T47D (cell line): ENCODE results near the gene CRISPLD2.

ENCODE experiments used
- DNase-seq, 2 experiments: peaks; one replicate each; pipeline versions ENCODE4 v3.0.0 to v3.0.0-alpha.2; 2011 to 2012; ENCODE audit warnings: low read depth in 1 of 2, low spot score in 1 of 2
- JUND ChIP-seq: IDR thresholded peaks from 2 replicates; pipeline ENCODE4 v1.6.1; 2012; ENCODE audit warnings: low read depth
- in situ Hi-C: cut with HindIII; loops from 2 replicates; pipeline ENCODE4 v1.10.0; 2016; ENCODE audit warnings: low sequenced_read_pairs, low pct_unique_long_range_greater_than_20kb

Gene CRISPLD2

DNA sequence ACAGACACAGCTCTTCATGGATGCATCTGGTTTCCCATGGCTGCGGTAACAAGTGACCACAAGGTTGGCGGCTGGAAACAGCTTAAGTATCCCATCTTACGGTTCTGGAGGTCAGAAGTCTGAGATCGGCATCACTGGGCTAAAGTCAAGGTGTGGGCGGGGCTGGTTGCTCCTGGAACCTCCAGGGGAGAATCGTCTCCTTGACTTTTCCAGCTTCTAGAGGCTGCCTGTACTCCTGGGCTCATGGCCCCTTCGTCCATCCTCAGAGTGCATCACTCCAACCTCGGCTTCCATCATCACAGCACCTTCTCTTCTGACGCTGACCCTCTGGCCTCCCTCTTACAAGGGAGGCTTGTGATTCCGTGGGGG, 12.9 kb upstream of the CRISPLD2 start:
- no peak for TF ChIP-seq JUND
- in situ Hi-C loops = no loop called here
- DNase-seq = no peak

DNA sequence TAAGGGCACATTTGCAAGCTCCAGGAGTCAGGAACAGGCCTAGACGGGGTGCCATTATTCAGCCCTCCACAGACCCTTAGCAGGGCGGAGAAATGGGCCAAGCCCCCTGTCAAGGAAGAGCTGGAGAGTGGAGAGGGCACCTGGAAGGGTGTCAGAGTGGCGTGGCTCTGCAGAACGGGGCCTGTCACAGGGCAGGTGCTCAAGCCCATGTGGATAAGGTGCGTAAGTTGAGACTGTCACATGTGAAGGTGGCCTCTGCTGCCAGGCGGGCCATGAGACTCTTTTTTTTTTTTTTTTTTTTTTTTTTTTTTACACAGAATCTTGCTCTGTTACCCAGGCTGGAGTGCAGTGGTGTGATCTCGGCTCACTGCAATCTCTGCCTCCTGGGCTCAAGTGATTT, 12.0 kb upstream of the CRISPLD2 start:
- in situ Hi-C loops = no loop called here

DNA sequence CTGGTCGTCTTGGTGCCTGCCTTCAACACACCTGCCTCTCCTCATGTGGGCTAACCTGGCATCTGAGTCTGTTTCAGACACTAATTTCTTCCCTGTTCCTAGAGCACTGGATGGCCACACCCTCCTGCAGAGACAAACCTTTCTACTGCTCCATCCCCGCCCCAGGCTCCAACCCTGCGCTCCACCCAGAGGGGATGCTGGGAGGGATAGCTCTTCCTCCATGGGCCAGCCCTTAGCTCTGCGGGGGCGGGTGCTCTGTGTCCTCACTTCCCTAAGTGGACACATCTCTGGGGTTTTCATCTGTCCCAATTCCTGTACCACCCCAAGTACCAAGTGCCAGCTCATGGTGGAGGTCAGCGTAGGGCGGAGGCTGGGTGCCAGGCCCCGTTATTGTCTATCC, 11.0 kb upstream of the CRISPLD2 start:
- no peak for TF ChIP-seq JUND
- DNase-seq = no peak
- in situ Hi-C loops = no loop called here

More for the DNA sequence above, 12.0 kb upstream of the CRISPLD2 start:
- no peak for DNase-seq
- no peak for TF ChIP-seq JUND

DNA sequence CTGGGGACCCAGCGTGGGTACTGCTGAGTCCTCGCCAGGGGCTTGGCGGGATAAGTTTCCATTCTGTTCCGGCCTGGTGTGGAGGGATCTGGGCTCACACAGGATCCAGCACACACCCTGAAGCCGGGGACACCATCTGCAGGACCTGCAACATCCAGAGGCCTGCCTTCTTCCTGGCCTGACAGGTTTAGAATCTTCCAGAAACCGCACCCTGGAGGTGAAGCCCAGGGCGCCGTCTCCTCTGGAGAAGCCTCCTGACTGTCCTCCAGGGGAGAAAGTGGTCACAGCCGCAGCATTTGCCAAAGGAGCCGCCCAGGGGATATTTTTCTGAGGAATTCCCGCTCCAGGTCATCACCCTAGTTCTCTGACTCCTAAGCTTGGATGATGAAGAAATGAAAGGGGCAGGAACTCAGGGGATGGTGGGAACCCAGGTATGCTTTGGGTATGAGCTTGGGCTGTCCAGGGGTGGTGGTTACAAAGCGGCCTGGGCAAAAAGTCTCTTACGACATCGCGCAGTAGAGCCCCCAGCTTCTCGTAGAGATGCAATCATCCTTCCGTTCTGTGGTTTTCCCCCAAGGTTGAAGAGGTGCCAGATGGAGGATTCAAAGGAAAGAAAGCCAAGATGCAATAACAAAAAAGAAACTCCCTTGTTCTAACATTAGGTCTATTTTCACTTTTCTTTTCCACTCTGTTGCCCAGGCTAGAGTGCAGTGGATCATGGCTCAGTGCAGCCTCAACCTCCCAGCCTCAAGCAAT, 9.1 kb upstream of the CRISPLD2 start:
- in situ Hi-C loops = no loop called here

DNA sequence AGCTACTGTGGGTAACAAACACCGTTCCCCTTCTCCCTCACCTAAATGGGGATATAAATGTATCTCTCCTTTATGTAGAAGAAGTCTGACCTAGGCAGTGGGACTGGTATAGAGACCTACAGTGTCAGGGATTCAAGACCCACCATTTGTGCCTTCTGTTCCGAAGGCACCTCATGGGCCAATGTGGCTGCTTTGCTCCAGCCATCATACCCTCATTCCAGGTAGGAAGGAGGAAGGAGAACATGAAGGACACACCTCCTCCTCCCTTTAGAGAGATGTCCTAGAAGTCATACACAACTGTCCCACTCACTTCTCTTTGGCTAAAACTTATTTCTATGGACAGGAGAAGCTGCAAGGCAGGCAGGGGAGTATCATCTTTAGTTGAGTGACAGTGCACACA, 8.3 kb upstream of the CRISPLD2 start:
- in situ Hi-C loops = no loop called here
- no peak for TF ChIP-seq JUND

More for the DNA sequence above, 9.1 kb upstream of the CRISPLD2 start:
- no peak for DNase-seq
- no peak for TF ChIP-seq JUND

DNA sequence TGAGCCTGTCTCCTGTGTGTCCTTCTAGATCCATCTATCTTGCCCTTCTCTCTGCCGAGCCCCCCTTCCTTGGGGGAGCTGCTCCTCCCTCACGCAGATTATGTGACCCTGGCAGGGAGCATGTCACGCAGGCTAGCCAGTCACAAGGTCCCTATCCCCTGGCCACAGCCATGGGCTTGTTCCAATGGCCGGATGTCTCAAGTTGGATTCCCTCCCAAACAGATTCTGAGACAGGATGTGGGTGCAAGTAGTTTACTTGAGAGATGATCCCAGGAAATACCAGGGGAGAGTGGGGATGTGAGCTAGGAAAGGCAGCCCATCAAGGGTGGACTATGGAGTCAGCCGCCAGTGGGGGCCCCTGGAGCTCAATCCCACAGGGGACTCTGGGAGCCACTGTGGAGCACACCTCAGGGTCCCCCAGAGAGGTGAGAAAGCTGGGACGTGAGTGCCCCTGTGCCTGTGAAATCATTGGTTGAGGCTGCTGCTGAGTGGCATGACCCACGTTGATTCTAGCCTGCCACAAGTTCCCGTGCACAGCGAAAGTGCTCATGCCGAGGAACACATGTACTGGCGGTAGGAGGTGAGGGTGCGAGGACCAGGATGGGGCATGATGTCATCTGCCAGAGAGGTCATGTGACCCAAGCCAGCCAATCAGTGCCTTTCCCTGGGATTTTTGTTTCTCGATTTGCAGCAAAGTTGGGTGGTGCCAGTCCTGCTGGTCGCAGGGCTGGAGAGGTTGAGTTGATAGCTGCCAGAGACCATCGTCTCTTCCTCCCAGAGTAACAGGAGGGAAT, 6.4 kb upstream of the CRISPLD2 start:
- no peak for TF ChIP-seq JUND
- DNase-seq = no peak
- in situ Hi-C loops = no loop called here

More for the DNA sequence above, 8.3 kb upstream of the CRISPLD2 start:
- DNase-seq = no peak

DNA sequence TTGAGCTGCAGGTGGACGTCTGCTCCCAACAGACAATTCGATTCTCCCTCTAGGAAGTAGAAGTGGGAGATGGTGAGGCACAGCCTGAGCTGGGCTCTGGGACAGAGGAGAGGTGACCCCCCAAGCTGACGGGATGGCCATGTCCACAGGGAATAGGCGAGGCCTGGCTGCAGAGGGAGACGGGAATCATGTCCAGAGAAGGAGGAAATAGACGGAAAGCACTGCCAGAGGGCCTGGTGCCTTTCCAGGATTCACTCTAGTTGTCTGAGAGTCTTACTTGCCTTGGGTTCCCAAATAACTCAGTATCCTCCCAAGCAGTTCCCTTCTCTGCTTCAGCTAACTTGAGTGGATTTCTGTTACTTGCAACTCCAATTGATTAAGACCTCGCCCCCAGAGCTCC, 4.3 kb upstream of the CRISPLD2 start:
- in situ Hi-C loops = no loop called here
- DNase-seq = no peak
- no peak for TF ChIP-seq JUND

DNA sequence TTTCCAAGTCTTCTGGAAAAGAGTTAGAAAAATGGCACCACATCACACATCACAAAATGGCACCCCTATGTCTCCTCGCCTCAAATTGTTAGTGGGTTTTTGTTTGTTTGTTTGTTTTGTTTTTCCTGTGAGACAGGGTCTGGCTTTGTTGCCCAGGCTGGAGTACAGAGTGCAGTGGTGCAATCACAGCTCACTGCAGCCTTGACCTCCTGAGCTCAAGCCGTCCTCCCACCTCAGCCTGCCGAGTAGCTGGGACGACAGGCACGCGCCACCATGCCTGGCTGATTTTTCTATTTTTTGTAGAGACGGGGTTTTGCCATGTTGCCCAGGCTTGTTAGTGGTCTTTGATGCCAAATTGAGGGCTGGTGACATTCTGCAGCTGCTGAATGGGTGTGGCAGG, 3.8 kb upstream of the CRISPLD2 start:
- TF ChIP-seq JUND = no peak
- in situ Hi-C loops = no loop called here
- no peak for DNase-seq

DNA sequence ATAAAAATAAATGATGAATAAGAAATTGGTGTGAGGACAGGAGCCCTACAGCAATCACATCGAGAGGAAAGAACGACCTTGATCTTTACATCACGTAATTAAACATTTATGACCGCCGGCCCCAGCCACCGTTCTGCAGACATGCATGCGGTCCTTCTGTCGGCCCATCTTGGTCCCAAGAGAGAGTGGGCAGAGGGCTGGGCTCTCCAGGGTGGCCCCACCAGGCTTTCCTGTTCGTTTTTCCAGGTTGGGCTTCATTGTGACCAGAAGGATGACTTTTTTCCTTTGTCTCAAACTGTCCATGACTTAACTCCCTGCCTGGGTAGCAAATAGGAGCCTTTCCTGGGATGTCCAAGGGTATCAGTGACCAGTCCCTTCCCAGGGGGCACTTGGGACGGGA, 3.3 kb upstream of the CRISPLD2 start:
- no peak for DNase-seq
- no peak for TF ChIP-seq JUND
- in situ Hi-C loops = no loop called here

DNA sequence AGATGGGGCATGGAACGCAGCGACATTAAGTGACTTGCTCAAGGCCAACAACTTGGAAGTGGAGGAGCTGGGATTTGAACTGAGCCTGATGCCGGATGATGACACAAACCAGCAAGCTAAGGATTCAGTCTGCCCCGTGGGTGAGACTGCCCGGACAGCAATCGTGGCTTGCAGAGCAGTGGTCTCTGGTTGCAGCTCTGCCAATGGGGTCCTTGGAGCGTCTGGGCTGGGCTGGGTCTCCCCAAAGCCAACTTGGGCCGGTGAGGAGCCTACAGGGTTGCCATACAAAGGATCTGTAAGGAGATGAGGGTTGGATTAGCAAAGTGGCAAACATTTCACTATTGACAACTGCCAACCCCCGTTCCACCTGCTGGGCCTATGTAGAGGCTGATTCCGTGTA, 2.6 kb upstream of the CRISPLD2 start:
- DNase-seq = no peak
- in situ Hi-C loops = no loop called here
- no peak for TF ChIP-seq JUND

DNA sequence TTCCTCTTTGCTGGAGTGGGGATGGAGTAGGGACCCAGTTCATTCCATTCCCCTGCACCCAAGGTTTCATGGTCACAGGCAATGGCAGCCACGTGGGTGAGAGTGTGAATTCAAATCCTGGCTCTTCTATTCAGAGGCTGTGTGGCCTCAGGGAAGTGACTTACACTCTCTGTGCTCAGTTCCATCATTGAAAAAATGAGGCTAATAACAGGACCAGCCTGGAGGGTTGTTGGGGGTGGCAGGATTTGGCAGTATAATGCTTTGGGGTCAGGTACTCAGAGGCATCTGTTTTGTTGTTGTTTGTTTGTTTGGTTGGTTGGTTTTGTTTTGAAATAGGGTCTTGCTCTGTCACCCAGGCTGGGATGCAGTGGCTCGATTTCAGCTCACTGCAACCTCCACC, 2.2 kb upstream of the CRISPLD2 start:
- in situ Hi-C loops = no loop called here
- DNase-seq = no peak
- TF ChIP-seq JUND = no peak

DNA sequence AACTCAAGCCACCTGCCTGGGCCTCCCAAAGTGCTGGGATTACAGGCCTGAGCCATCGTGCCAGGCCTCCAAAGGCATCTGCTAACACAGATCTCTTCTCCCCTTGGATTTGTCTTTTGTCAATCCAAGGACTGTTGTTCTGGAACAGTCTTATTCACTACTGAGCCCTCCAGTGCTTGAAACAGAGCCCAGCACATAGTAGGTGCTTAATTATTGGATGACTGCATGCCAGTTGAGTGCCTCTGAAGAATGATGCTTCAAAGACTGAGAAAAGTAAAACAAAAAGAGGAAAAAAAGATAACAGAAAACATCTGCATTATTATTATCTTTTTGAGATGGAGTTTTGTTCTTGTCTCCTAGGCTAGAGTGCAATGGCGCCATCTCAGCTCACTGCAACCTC, 1.7 kb upstream of the CRISPLD2 start:
- in situ Hi-C loops = no loop called here
- no peak for TF ChIP-seq JUND
- DNase-seq = no peak

DNA sequence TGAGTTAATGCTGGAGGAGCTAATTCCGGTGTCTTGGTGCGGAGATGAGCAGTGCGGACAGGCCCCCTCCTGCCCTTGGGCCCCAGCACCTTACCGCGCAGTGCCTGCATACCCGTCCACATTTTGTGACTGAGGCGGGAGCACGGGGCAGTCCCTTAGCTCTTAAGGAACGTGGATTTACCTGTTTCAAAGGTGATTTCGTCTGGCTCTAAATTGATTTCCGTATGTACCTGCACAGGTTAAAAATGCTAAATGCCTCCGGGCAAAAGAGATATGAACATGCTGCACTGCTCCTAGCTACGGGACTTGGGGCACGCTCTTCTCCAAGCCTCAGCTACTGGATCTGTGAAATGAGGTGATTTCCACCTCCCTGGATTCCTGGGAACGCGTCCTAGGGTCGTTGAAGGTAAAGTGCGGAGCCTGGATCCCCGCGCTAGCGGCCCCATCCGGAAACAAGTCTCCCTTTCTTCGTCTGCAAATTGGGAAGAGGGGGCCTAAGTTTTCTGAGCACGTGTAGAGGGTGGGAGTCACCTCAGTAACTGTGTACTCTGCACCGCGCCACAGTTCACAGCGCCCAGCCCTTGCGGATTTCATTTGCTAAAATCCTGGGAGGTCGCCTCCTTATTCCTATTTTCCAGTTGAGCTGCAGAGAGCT, 669 bp upstream of the CRISPLD2 start:
- no peak for DNase-seq
- in situ Hi-C loops = no loop called here
- no peak for TF ChIP-seq JUND

DNA sequence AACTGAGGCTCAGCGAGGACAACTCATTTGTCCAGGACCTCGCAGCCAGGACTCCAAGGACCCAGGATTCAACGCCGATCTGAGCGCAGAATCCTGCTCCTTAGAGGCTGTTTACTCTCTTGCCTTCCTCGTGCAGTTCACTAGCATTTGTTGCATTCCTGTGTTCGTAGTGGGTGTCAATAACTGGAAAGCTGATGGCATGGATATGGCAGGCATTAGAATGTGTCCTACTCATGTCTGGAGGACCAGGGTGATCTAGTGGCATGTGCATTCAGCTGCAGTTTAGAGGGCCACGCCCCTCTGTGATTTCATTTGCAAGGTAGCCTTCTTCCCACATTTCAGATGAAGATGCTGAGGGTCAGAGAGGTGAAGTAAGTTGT, 510 bp downstream of the CRISPLD2 start:
- peak; percentile 48 to 64 for DNase-seq
- in situ Hi-C loops = no loop called here
- TF ChIP-seq JUND = no peak
